Left lung (tissue), 10 donors: ENCODE data around the gene AURKB. TPM values are rescaled to one million over a fixed set of nuclear protein-coding genes. Genes with fewer than 3 reads are reported as not detected.

Experiments
- ATAC-seq: fragments of 200-7000 bp; cut with Tn5 transposase; one replicate; pipeline ENCODE4 v1.9.1; 2020; ENCODE audit warnings: moderate library complexity
- DNase-seq, 4 donors: peaks; one replicate each; pipeline ENCODE4 v3.0.0-alpha.2; 2013 to 2020
- H3K27ac ChIP-seq, 2 donors: fragments of 200-600 bp; sonication (generic) in 1 of 2; one replicate each; pipeline versions ENCODE4 v1.5.0 to v1.8.0; 2020 to 2021
- H3K27me3 ChIP-seq, 2 donors: fragments of 200-600 bp; sonication (generic) in 1 of 2; one replicate each; pipeline versions ENCODE4 v1.5.0 to v1.8.0; 2020 to 2021
- H3K36me3 ChIP-seq, 2 donors: fragments of 200-600 bp; sonication (generic) in 1 of 2; one replicate each; pipeline versions ENCODE4 v1.5.0 to v1.8.0; 2020 to 2021
- H3K4me1 ChIP-seq, 2 donors: fragments of 200-600 bp; one replicate each; pipeline ENCODE4 v1.8.0; 2021
- H3K4me3 ChIP-seq, 2 donors: fragments of 200-600 bp; sonication (generic) in 1 of 2; one replicate each; pipeline versions ENCODE4 v1.5.0 to v1.8.0; 2020 to 2021; ENCODE audit warnings: mild to moderate bottlenecking in 1 of 2
- H3K9me3 ChIP-seq, 2 donors: fragments of 200-600 bp; sonication (generic) in 1 of 2; one replicate each; pipeline versions ENCODE4 v1.5.0 to v1.8.0; 2020 to 2021
- CTCF ChIP-seq, 2 donors: fragments of 200-600 bp; sonication (generic) in 1 of 2; IDR thresholded peaks; one replicate each; pipeline versions ENCODE4 v1.5.0 to v1.8.0; 2021; ENCODE audit warnings: antibody characterized with exemption in 2 of 2
- intact Hi-C, 2 donors: fragments of 100-400 bp; cut with DNase I; formaldehyde crosslinking; loops; one replicate each; pipeline versions ENCODE4 v1.11.2 to v1.14.2; 2022
- polyA plus RNA-seq, 6 donors: library from polyadenylated mRNA; unstranded; fragments of 120-200 nt; gene quantifications; one replicate each; pipeline ENCODE4 v1.2.1, GENCODE V29; 2013; ENCODE audit not compliant: insufficient read length in 6 of 6
- total RNA-seq, 2 donors: library from RNA; stranded (reverse); fragmentation: NEBNext Ultra II Directional; extraction: Animal tissue kit (Norgen Biotek cat#: 25700); gene quantifications; one replicate each; pipeline ENCODE4 v1.2.1, GENCODE V29; 2021
- donor health status: DM: no; HTN: yes; CAD: no.
- donor health status: DM: no; HTN: no; CAD: no.

AURKB gene
- total and polyA plus RNA-seq, 8 donors = 2.7 to 58.0 (median 31.8) TPM

DNA sequence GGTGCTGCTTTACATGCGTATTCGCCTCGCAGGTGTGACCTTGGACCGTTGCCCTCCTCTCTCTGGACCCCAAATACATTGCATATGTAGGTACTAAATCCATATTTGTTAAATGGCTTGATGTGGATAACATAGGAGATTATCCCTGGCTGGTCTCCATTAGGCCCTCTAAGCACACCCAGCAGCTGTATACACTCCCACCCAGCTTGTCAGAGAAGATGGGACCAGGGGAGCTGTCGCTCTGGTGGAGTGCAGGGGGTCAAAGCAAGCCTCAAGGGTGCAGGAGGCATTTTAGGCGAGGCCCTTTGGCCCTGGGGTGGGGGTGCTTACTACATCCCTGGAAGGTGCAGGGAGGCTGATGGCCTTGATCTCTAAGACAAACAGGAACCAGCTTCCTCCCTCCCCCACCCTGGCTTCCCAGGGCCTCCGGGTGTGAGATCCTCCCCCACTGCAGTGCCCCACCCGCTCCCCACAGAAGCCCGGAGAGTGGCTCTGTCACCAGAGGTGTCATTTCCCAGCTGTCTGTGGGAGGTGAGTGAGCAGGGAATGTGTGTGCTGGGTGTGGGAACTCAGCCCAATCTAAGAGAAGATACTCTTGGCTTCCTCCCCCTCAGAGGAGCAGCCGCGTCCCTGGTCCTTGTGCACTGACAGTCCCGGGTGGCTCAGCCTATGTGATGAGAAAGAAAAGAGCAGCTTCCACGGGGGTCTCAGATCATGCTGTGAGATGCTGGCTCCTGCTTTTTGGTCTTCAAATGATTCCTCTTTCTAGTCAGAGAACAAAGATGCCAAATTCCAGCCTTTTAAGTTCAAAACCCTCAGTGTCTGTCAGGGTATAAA is 46.2 kb downstream of the AURKB start:
- DNase-seq = peak; percentile 51 to 87 (median 80)
- Histone ChIP-seq H3K4me1 (peaks cover 28 to 50% of the 10 kb centered on the region in 2 donors), H3K4me3 (peak overlapping the region in 1 of 2 donors; percentile 11), H3K27me3 (no peaks in the 10 kb centered on the region), H3K9me3 (no peaks in the 10 kb centered on the region), H3K36me3 (peaks cover 0 to 22% of the 10 kb centered on the region in 2 donors), H3K27ac (peak overlapping the region; percentile 92 to 95)
- TF ChIP-seq CTCF (IDR thresholded peaks at IDR 0.05) = no peak
- peak; percentile 57 for ATAC-seq
- intact Hi-C loops = no loop called here

DNA sequence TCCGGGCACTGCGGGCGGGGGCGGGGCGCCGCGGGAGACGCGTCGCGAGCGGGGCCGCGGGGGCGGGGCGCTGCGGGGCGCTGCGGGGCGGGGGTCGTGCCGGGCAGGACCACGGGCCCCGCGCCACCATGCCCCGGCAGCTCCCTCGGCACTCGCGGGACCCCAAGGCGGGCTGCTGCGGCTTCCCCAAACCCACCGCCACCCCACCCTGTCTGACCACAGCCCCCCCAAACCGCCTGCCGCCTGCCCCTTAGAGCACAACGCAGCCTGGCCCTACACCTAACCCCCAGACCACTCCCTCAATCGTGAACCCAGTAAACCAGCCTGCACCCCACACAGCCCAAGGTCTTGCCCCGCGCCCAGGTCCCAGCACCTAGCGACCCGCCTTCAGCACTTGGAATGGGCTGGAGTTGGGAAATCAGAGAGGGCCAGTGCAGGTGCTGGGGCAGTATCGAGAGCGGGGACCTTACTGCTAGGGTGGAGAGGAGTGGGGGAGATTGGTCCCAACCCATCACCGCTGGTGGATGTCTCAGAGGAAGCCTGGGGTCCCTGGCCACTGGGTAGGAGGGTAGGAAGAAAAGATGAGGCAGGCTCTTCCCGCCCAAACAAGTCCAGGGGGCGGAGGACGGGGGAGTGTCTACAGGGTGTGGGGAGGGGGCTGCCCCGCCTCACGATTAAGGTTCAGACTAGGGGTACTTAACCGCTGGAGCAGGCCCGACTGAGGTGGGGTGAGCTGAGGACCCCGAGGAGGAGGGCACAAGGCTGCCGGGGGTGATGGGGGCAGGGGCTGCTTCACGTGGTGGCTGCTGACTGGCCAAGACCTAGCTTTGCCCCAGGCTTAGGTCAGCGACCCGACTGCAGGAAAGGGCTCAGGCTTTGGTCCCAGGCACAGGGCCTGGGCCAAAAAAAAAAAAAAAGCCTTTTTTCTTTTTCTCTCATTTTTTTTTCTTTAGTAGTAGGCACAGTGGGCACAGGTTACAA is 47.1 kb downstream of the AURKB start:
- H3K36me3 ChIP-seq = peaks cover 0 to 27% of the 10 kb centered on the region in 2 donors
- no peak for TF ChIP-seq CTCF (IDR thresholded peaks at IDR 0.05)
- H3K4me1 ChIP-seq = peaks cover 28 to 59% of the 10 kb centered on the region in 2 donors
- DNase-seq = peak in 1 of 4 donors; percentile 41
- intact Hi-C loops = no loop called here
- no peaks in the 10 kb centered on the region for H3K27me3 ChIP-seq
- no peaks in the 10 kb centered on the region for H3K9me3 ChIP-seq
- peak; percentile 30 for ATAC-seq
- peak overlapping the region; percentile 92 to 95 for H3K27ac ChIP-seq
- H3K4me3 ChIP-seq = peak overlapping the region; percentile 87 to 99

DNA sequence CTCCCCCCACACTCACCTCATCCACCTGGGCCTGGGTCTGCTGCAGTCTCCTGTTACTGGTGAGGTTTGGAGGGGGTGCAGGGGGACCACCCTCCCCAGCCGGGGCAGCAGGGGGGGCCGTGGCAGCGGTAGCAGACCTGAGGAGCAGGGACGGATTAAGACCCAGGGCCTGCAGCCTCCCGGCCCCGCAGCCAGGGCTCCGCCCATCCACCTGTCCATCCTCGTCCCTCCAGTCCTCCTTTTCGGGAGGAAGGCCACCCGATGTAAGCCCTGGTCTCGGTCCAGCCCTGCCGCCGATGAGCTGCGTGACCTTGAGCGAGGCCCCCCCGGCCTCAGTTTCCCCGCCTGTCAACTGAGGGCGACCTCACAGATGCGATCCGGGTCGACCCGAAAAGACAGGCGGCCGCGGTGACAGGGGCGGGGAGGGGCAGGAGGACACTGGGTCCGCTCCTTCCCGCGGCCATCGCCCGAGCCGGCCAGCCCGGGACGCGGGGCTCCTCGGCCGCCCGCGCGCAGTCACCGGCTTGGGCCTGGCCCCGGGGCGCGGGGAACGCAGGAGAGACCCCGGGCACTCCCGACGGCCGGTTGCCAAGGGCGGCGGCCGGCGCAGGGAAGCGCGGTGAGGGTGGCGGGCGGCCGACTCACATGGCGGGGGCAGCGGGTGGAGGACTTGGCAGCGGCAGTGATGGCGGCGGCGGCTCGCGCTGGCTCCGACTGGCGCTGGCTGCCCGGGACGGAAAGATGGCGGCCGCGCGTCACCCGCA is 48.0 kb downstream of the AURKB start, which contains the start of gene VAMP2:
Gene VAMP2, minus strand, starts transcription at position 716 of the 764 bp plus-strand sequence. Its CDS starts 69 bp downstream, at position 647.
- Histone ChIP-seq H3K27ac (peak within 1 kb of the TSS; percentile 92 to 95), H3K4me3 (peak within 1 kb of the TSS; percentile 87 to 99), H3K27me3 (no peaks in the 10 kb centered on the region), H3K36me3 (peaks cover 0 to 29% of the 10 kb centered on the region in 2 donors), H3K4me1 (peaks cover 28 to 68% of the 10 kb centered on the region in 2 donors), H3K9me3 (no peaks in the 10 kb centered on the region)
- DNase-seq (peak; percentile 81 to 95 (median 84)), ATAC-seq (peak; percentile 64)
- no peak for TF ChIP-seq CTCF (IDR thresholded peaks at IDR 0.05)
- intact Hi-C loops = no loop called here

- H3K27ac ChIP-seq = peak overlapping the region; percentile 92 to 95
- H3K36me3 ChIP-seq = peaks cover 0 to 29% of the 10 kb centered on the region in 2 donors
- TF ChIP-seq CTCF (IDR thresholded peaks at IDR 0.05) = no peak
- no peaks in the 10 kb centered on the region for H3K27me3 ChIP-seq
- DNase-seq (peak in 1 of 4 donors; percentile 66), ATAC-seq (no peak)
- H3K9me3 ChIP-seq = no peaks in the 10 kb centered on the region
- intact Hi-C loops = no loop called here
- H3K4me1 ChIP-seq = peaks cover 32 to 76% of the 10 kb centered on the region in 2 donors
- peak overlapping the region; percentile 87 to 99 for H3K4me3 ChIP-seq
Observed at GRCh38 chr17:8161289-8162232, 48.8 kb downstream of the AURKB start.
